ENCODE results near the gene ASIC2. TPM values are rescaled to one million over a fixed set of nuclear protein-coding genes. Genes with fewer than 3 reads are reported as not detected.
A peak's percentile ranks its signal among the peaks of the same experiment; 100 is the strongest.

ASIC2 gene
- total RNA-seq, 1 experiment from 2014 or later: 0.74 TPM

GRCh38 chr17:33196883-33197282 is 96.2 kb downstream of the ASIC2 start:
- H4K20me1 ChIP-seq (ENCODE audit: control insufficient read depth, insufficient read depth, insufficient read length): no peaks in the 10 kb centered on the region
- no peak overlapping the region for H4K91ac ChIP-seq (ENCODE audit: insufficient read length, low read depth, low read length)
- no peak overlapping the region for H4K5ac ChIP-seq (ENCODE audit: insufficient read length, low read depth, low read length)
- H3K27me3 ChIP-seq (ENCODE audit: insufficient read depth, low read length): peaks cover 34% of the 10 kb centered on the region
- H3K9me3 ChIP-seq (ENCODE audit: control insufficient read depth, low read depth, low read length): no peaks in the 10 kb centered on the region
- H3K27ac ChIP-seq (ENCODE audit: insufficient read length, low read depth, low read length): no peak overlapping the region
- peak; percentile 10 for DNase-seq
- H2AFZ ChIP-seq (ENCODE audit: low read length): no peak overlapping the region
- no peak overlapping the region for H3K4ac ChIP-seq (ENCODE audit: low read depth, low read length)
- no peaks in the 10 kb centered on the region for H3K79me1 ChIP-seq (ENCODE audit: insufficient read depth, low read depth, low read length, poor library complexity, severe bottlenecking)
- Mint-ChIP-seq H3K27me3 (ENCODE audit: low read depth) (peaks cover 98% of the 10 kb centered on the region), H3K9me3 (no peaks in the 10 kb centered on the region; a peak in 1 of 5 replicates), H3K4me1 (peaks cover 18 to 23% of the 10 kb centered on the region in 2 experiments), H3K36me3 (ENCODE audit: insufficient read depth in 1 of 3, low read depth in 3 of 3) (no peaks in the 10 kb centered on the region), H3K4me3 (no peak overlapping the region), H3K27ac (no peak overlapping the region)
- H2BK20ac ChIP-seq (ENCODE audit: low read depth, low read length, poor library complexity, severe bottlenecking): no peak overlapping the region
- H2AK5ac ChIP-seq (ENCODE audit: insufficient read length, low read length): no peak overlapping the region
- H3K18ac ChIP-seq (ENCODE audit: insufficient read length, low read depth, low read length): no peak overlapping the region
- H3K4me1 ChIP-seq (ENCODE audit: insufficient read depth, low read length): peaks cover 6% of the 10 kb centered on the region; the same call in 1 of the 2 replicates
- no peak overlapping the region for H3K4me2 ChIP-seq (ENCODE audit: insufficient read depth, insufficient read length, low read length)
- H3K9ac ChIP-seq (ENCODE audit: extremely low read depth, insufficient read length, low read length): no peak overlapping the region
- H2BK12ac ChIP-seq (ENCODE audit: insufficient read length, low read depth, low read length): no peak overlapping the region
- H3T11ph ChIP-seq (ENCODE audit: low read length): no peak overlapping the region
- no peak overlapping the region for H4K8ac ChIP-seq (replicated peaks; ENCODE audit: insufficient read length, low read depth, low read length)
- no peak overlapping the region for H3K14ac ChIP-seq (ENCODE audit: insufficient read depth, low read length)
- H3K23me2 ChIP-seq (ENCODE audit: insufficient read length, low read depth, low read length, poor library complexity, severe bottlenecking): no peaks in the 10 kb centered on the region
- no peak overlapping the region for H2BK120ac ChIP-seq (ENCODE audit: low read depth, low read length, poor library complexity, severe bottlenecking)
- H2BK5ac ChIP-seq (ENCODE audit: insufficient read length, low read length): no peak overlapping the region
- H3K23ac ChIP-seq (ENCODE audit: insufficient read length, low read depth, low read length): no peak overlapping the region
- H3K79me2 ChIP-seq (ENCODE audit: insufficient read depth, low read length): no peaks in the 10 kb centered on the region
- no peak overlapping the region for H2BK15ac ChIP-seq (ENCODE audit: low read depth, low read length)
- no peak for TF ChIP-seq CTCF (conservative IDR thresholded peaks at IDR 0.05)
- no peak overlapping the region for H3K56ac ChIP-seq (ENCODE audit: insufficient read length, low read depth, low read length)
- WGBS (ENCODE audit: extremely low coverage, insufficient read length, low lambda C conversion rate): no CpG with 5 or more reads among the region's 2 CpGs

Measured in H9 (cell line).